GM12874 (cell line): Measurements from ENCODE around the gene ZG16.
A peak's percentile ranks its signal among the peaks of the same experiment; 100 is the strongest.

Source experiments
- CTCF ChIP-seq: IDR thresholded peaks from 2 replicates; pipeline ENCODE4 v1.5.1; 2011; ENCODE audit warnings: low read depth, mild to moderate bottlenecking, control low read depth, low read length, moderate library complexity; ENCODE audit not compliant: insufficient read depth

ZG16 gene

GRCh38 chr16:29779474-29779873 is 1.4 kb downstream of the ZG16 start:
- TF ChIP-seq CTCF = no peak

- no peak for TF ChIP-seq CTCF
Observed at GRCh38 chr16:29784157-29784556, 6.1 kb downstream of the ZG16 start.

GRCh38 chr16:29784901-29785500 is 6.9 kb downstream of the ZG16 start:
- TF ChIP-seq CTCF = peak; percentile 80

GRCh38 chr16:29789775-29790182 is 11.7 kb downstream of the ZG16 start:
- TF ChIP-seq CTCF = no peak

GRCh38 chr16:29790183-29790948 is 12.3 kb downstream of the ZG16 start, which contains the start of gene KIF22:
TSS of gene KIF22 (plus strand) at chr16:29790751. CDS start at chr16:29790760, 9 bp downstream.
- peak; percentile 93 for TF ChIP-seq CTCF

GRCh38 chr16:29790949-29791844 is 13.1 kb downstream of the ZG16 start:
- no peak for TF ChIP-seq CTCF
